ENCODE data around the gene TIPARP. TPM values are rescaled to one million over a fixed set of nuclear protein-coding genes. Genes with fewer than 3 reads are reported as not detected.
A peak's percentile ranks its signal among the peaks of the same experiment; 100 is the strongest.

The TIPARP gene
- total and polyA plus RNA-seq, 2 donors (not counting 1 experiment from before 2014, with no cell fraction given): 8.6 to 22.1 TPM

- Histone ChIP-seq H3K9ac (ENCODE audit: insufficient read depth, low read length) (no peak overlapping the region), H3K79me2 (ENCODE audit: control insufficient read depth, insufficient read depth, low read length) (peaks cover 33% of the 10 kb centered on the region)
- TF ChIP-seq EZH2 (IDR thresholded peaks at IDR 0.05; ENCODE audit: low read length, missing control alignments): no peak
- TF ChIP-seq CTCF (conservative IDR thresholded peaks at IDR 0.05 in 1 of 2, IDR thresholded peaks at IDR 0.05 in 1 of 2; ENCODE audit: low read depth in 1 of 2, low read length in 2 of 2): no peak
Measured at GRCh38 chr3:156702367-156702766, 28.0 kb downstream of the TIPARP start.

GRCh38 chr3:156704370-156705036, 30.1 kb downstream of the TIPARP start:
- Histone ChIP-seq H2AFZ (ENCODE audit: low read length) (no peak overlapping the region), H3K27me3 (ENCODE audit: control insufficient read depth, insufficient read depth, low read length) (no peaks in the 10 kb centered on the region), H3K36me3 (ENCODE audit: control insufficient read depth, insufficient read depth, low read length) (peaks cover 7% of the 10 kb centered on the region), H3K4me1 (ENCODE audit: control insufficient read depth, extremely low read depth, insufficient read depth, low read length) (no peaks in the 10 kb centered on the region), H3K9ac (ENCODE audit: insufficient read depth, low read length) (no peak overlapping the region), H4K20me1 (ENCODE audit: control insufficient read depth, extremely low read depth, insufficient read depth, low read length) (no peaks in the 10 kb centered on the region), H3K4me2 (ENCODE audit: extremely low read depth, insufficient read depth, low read length) (no peak overlapping the region), H3K4me3 (replicated peaks in 1 of 4; ENCODE audit: control extremely low read depth in 1 of 4, insufficient read depth in 1 of 4, low read depth in 3 of 4, low read length in 4 of 4) (no peak overlapping the region), H3K9me3 (ENCODE audit: control insufficient read depth, insufficient read depth, low read depth, low read length) (no peaks in the 10 kb centered on the region), H3K79me2 (ENCODE audit: control insufficient read depth, insufficient read depth, low read length) (peaks cover 23% of the 10 kb centered on the region), H3K27ac (ENCODE audit: insufficient read depth, low read length) (no peak overlapping the region)
- TF ChIP-seq EZH2 (IDR thresholded peaks at IDR 0.05; ENCODE audit: low read length, missing control alignments): no peak
- TF ChIP-seq CTCF (conservative IDR thresholded peaks at IDR 0.05 in 1 of 2, IDR thresholded peaks at IDR 0.05 in 1 of 2; ENCODE audit: low read depth in 1 of 2, low read length in 2 of 2): no peak
- DNase-seq (ENCODE audit: low read depth in 2 of 2): no peak

More at GRCh38 chr3:156702367-156702766, 28.0 kb downstream of the TIPARP start:
- Histone ChIP-seq H3K27ac (ENCODE audit: insufficient read depth, low read length) (no peak overlapping the region), H3K4me3 (replicated peaks in 1 of 4; ENCODE audit: control extremely low read depth in 1 of 4, insufficient read depth in 1 of 4, low read depth in 3 of 4, low read length in 4 of 4) (no peak overlapping the region), H3K4me1 (ENCODE audit: control insufficient read depth, extremely low read depth, insufficient read depth, low read length) (no peaks in the 10 kb centered on the region), H3K36me3 (ENCODE audit: control insufficient read depth, insufficient read depth, low read length) (peaks cover 9% of the 10 kb centered on the region), H3K4me2 (ENCODE audit: extremely low read depth, insufficient read depth, low read length) (no peak overlapping the region), H2AFZ (ENCODE audit: low read length) (no peak overlapping the region), H3K27me3 (ENCODE audit: control insufficient read depth, insufficient read depth, low read length) (no peaks in the 10 kb centered on the region), H4K20me1 (ENCODE audit: control insufficient read depth, extremely low read depth, insufficient read depth, low read length) (no peaks in the 10 kb centered on the region), H3K9me3 (ENCODE audit: control insufficient read depth, insufficient read depth, low read depth, low read length) (no peaks in the 10 kb centered on the region)
- DNase-seq (ENCODE audit: low read depth in 2 of 2): no peak

GRCh38 chr3:156705761-156706616, 31.6 kb downstream of the TIPARP start:
- Histone ChIP-seq H3K4me2 (ENCODE audit: extremely low read depth, insufficient read depth, low read length) (no peak overlapping the region), H3K79me2 (ENCODE audit: control insufficient read depth, insufficient read depth, low read length) (peaks cover 11% of the 10 kb centered on the region), H4K20me1 (ENCODE audit: control insufficient read depth, extremely low read depth, insufficient read depth, low read length) (no peaks in the 10 kb centered on the region), H3K27ac (ENCODE audit: insufficient read depth, low read length) (peak overlapping the region; percentile 31), H3K4me1 (ENCODE audit: control insufficient read depth, extremely low read depth, insufficient read depth, low read length) (no peaks in the 10 kb centered on the region), H2AFZ (ENCODE audit: low read length) (no peak overlapping the region), H3K9ac (ENCODE audit: insufficient read depth, low read length) (no peak overlapping the region), H3K36me3 (ENCODE audit: control insufficient read depth, insufficient read depth, low read length) (peaks cover 7% of the 10 kb centered on the region), H3K4me3 (replicated peaks in 1 of 4; ENCODE audit: control extremely low read depth in 1 of 4, insufficient read depth in 1 of 4, low read depth in 3 of 4, low read length in 4 of 4) (no peak overlapping the region), H3K9me3 (ENCODE audit: control insufficient read depth, insufficient read depth, low read depth, low read length) (no peaks in the 10 kb centered on the region), H3K27me3 (ENCODE audit: control insufficient read depth, insufficient read depth, low read length) (no peaks in the 10 kb centered on the region)
- peak in 1 of 2 donors; percentile 32 for DNase-seq (ENCODE audit: low read depth in 2 of 2)
- TF ChIP-seq EZH2 (IDR thresholded peaks at IDR 0.05; ENCODE audit: low read length, missing control alignments): no peak
- no peak for TF ChIP-seq CTCF (conservative IDR thresholded peaks at IDR 0.05 in 1 of 2, IDR thresholded peaks at IDR 0.05 in 1 of 2; ENCODE audit: low read depth in 1 of 2, low read length in 2 of 2)
